ENCODE data around the gene UST. TPM values are rescaled to one million over a fixed set of nuclear protein-coding genes. Genes with fewer than 3 reads are reported as not detected.

UST gene
- total RNA-seq, 1 donor from 2014 or later, result 9.7 TPM

DNA sequence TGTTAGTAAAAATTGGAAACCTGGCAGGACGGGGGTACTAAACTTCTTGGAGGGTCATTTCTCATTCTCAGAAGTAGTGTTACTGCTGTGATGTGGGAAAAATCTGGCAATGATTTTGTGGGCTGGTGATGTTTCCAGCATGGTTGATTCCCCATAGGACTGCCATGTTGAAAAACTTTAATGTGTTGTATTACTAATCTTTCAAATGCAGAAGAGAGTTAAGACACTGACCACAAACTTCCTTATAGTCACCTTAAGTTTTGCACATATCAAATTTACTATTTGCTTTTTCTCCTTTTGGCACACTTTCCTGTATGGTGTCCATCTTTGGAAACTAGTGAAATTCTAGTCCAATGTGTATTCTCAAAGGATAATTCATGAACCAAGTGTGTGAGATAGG is 334.5 kb downstream of the UST start:
- no peaks in the 10 kb centered on the region for H3K9me3 Mint-ChIP-seq
- peaks cover 48% of the 10 kb centered on the region for H3K4me1 Mint-ChIP-seq (ENCODE audit: unreplicated experiment)
- no peak overlapping the region for H3K27ac Mint-ChIP-seq

DNA sequence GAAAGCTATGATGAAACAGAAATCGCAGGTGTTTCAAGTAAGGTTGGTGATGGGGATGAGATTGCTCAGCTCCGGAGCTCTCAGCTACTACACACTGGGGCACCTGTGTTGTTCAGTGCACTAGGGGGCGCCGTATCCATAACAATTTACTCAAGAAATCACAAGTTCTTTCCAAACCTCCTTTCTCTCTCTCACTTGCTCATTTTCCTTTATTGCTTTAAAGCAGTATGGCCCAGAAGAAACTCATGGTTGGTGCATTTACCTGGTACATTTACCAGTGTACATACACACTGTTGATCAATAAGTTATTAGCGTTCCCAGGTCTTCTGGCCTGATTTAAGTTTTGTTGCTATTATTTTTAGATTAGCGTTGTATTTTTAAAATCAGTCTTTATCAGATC is 335.5 kb downstream of the UST start:
- DNase-seq (ENCODE audit: extremely low spot score, unreplicated experiment), result no peak
- H3K27me3 Mint-ChIP-seq, result no peaks in the 10 kb centered on the region
- H3K4me1 Mint-ChIP-seq (ENCODE audit: unreplicated experiment), result peaks cover 47% of the 10 kb centered on the region
- TF ChIP-seq, protein P1, sequence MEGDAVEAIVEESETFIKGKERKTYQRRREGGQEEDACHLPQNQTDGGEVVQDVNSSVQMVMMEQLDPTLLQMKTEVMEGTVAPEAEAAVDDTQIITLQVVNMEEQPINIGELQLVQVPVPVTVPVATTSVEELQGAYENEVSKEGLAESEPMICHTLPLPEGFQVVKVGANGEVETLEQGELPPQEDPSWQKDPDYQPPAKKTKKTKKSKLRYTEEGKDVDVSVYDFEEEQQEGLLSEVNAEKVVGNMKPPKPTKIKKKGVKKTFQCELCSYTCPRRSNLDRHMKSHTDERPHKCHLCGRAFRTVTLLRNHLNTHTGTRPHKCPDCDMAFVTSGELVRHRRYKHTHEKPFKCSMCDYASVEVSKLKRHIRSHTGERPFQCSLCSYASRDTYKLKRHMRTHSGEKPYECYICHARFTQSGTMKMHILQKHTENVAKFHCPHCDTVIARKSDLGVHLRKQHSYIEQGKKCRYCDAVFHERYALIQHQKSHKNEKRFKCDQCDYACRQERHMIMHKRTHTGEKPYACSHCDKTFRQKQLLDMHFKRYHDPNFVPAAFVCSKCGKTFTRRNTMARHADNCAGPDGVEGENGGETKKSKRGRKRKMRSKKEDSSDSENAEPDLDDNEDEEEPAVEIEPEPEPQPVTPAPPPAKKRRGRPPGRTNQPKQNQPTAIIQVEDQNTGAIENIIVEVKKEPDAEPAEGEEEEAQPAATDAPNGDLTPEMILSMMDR (conservative IDR thresholded peaks at IDR 0.05), result peak; percentile 93
- no peaks in the 10 kb centered on the region for H3K36me3 Mint-ChIP-seq
- H3K9me3 Mint-ChIP-seq, result no peaks in the 10 kb centered on the region
- H3K4me3 Mint-ChIP-seq, result no peak overlapping the region
- H3K27ac Mint-ChIP-seq, result peak overlapping the region; percentile 0

More for the DNA sequence above, 334.5 kb downstream of the UST start:
- Mint-ChIP-seq H3K27me3 (no peaks in the 10 kb centered on the region), H3K4me3 (no peak overlapping the region), H3K36me3 (no peaks in the 10 kb centered on the region)
- DNase-seq (ENCODE audit: extremely low spot score, unreplicated experiment), result no peak
- TF ChIP-seq, protein P1 (conservative IDR thresholded peaks at IDR 0.05), result no peak

DNA sequence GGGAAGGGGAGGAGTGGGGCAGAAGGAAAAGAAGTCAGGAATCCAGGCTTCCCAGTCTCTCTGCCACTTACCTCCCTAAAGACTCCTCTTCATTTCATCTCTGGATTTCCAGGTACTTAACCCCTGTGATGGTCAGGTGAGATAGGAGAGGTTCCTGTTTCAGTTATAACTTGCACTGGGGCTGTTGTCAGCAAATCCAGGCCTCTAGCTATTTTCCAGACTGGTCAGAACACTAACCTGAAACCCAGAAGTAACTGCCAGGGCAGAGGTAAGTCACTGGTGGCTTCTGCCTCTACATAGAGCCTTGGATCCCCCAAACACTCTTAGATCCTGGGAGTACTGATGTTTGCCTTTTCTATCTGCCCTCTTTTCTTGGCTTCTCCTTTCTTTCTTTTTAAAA is 337.2 kb downstream of the UST start:
- H3K9me3 Mint-ChIP-seq, result no peaks in the 10 kb centered on the region
- no peaks in the 10 kb centered on the region for H3K36me3 Mint-ChIP-seq
- TF ChIP-seq, protein P1 (conservative IDR thresholded peaks at IDR 0.05), result no peak
- peaks cover 47% of the 10 kb centered on the region for H3K4me1 Mint-ChIP-seq (ENCODE audit: unreplicated experiment)
- H3K27me3 Mint-ChIP-seq, result no peaks in the 10 kb centered on the region
- H3K4me3 Mint-ChIP-seq, result no peak overlapping the region
- no peak for DNase-seq (ENCODE audit: extremely low spot score, unreplicated experiment)
- no peak overlapping the region for H3K27ac Mint-ChIP-seq

DNA sequence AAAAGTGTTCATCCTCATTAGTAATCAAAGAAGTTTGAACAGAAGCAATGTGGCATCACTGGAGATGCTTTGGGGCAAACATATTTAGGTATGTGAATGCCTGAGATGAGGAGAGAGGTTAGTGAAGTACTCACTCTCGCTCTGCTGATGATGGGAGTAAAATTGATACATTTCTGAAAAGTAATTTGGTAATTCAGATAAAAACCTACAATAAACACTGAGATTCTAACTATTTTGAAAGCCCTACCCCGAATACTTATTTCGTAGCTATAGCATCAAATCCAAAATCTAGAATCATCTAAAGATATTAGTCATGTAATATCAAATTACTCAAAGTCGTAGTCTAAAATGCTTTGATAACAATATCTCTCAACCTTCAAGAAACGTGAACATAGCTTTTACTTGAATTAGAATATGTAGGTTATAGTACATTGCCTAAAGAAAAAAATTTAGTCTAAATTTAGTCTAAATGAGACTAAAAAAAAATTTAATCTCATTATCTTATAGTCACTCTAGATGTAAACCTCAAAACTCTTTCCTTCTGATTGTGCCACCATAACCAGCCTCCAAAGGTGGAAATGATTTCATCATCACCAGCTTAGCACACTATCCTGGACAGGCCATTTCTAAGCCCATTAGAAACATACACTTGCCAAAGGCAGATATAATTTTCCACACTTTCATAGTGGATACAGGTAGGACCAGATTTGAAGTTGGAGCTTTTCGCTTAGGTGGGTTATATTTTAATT is 338.2 kb downstream of the UST start:
- Mint-ChIP-seq H3K4me1 (ENCODE audit: unreplicated experiment) (peaks cover 43% of the 10 kb centered on the region), H3K9me3 (no peaks in the 10 kb centered on the region), H3K4me3 (no peak overlapping the region), H3K36me3 (no peaks in the 10 kb centered on the region), H3K27me3 (no peaks in the 10 kb centered on the region), H3K27ac (no peak overlapping the region)
- TF ChIP-seq, protein P1 (conservative IDR thresholded peaks at IDR 0.05), result no peak
- DNase-seq (ENCODE audit: extremely low spot score, unreplicated experiment), result no peak

DNA sequence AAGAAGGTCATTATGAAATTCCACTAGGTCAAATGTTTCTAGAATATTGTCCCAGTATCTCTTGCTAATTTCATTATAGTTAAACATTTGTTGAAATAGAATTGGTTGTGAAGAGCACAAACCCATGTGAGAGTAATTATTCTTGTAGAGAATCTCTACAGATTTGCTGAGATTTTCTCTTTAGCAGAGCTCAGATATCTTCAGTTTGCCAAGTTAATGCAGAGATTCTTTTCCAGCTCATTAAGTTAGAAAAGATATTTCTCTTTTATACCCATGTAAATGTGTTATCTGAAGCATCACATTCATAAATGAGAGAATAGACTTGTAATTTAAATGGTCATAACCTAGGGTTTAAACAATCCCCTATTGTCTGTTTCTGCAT is 338.7 kb downstream of the UST start:
- no peak overlapping the region for H3K27ac Mint-ChIP-seq
- TF ChIP-seq, protein P1 (conservative IDR thresholded peaks at IDR 0.05), result no peak
- peaks cover 40% of the 10 kb centered on the region for H3K4me1 Mint-ChIP-seq (ENCODE audit: unreplicated experiment)
- H3K36me3 Mint-ChIP-seq, result no peaks in the 10 kb centered on the region
- H3K9me3 Mint-ChIP-seq, result no peaks in the 10 kb centered on the region
- H3K4me3 Mint-ChIP-seq, result no peak overlapping the region
- DNase-seq (ENCODE audit: extremely low spot score, unreplicated experiment), result no peak
- H3K27me3 Mint-ChIP-seq, result no peaks in the 10 kb centered on the region
